CD4-positive, alpha-beta T cell treated with Interferon alpha-2 for 1 hour (primary cell): ENCODE measurements around the gene DISP3.

Source experiments
- DNase-seq, 2 donors: peaks; one replicate each; pipeline ENCODE4 v3.0.0-alpha.2; 2020 to 2022

The DISP3 gene

GRCh38 chr1:11550664-11551283, 71.8 kb downstream of the DISP3 start:
- peak in 1 of 2 donors; percentile 24 for DNase-seq

GRCh38 chr1:11558276-11558675, 79.3 kb downstream of the DISP3 start:
- no peak for DNase-seq

GRCh38 chr1:11558871-11559590, 80.1 kb downstream of the DISP3 start:
- no peak for DNase-seq

GRCh38 chr1:11559591-11559970, 80.6 kb downstream of the DISP3 start:
- DNase-seq, result no peak

- no peak for DNase-seq
Measured at GRCh38 chr1:11560061-11560460, 81.1 kb downstream of the DISP3 start.

GRCh38 chr1:11561740-11562139, 82.8 kb downstream of the DISP3 start:
- DNase-seq, result no peak

- DNase-seq, result no peak
Measured at GRCh38 chr1:11562664-11563063, 83.7 kb downstream of the DISP3 start.

GRCh38 chr1:11563560-11564069, 84.7 kb downstream of the DISP3 start:
- DNase-seq, result no peak

GRCh38 chr1:11564237-11564636, 85.3 kb downstream of the DISP3 start:
- no peak for DNase-seq

- no peak for DNase-seq
Measured at GRCh38 chr1:11566042-11566850, 87.3 kb downstream of the DISP3 start.

- DNase-seq, result no peak
Measured at GRCh38 chr1:11567244-11568065, 88.5 kb downstream of the DISP3 start.

GRCh38 chr1:11568687-11569086, 89.7 kb downstream of the DISP3 start:
- DNase-seq, result no peak

- DNase-seq, result no peak
Measured at GRCh38 chr1:11569551-11569950, 90.6 kb downstream of the DISP3 start.

- DNase-seq, result no peak
Measured at GRCh38 chr1:11569954-11570353, 91.0 kb downstream of the DISP3 start.

- DNase-seq, result no peak
Measured at GRCh38 chr1:11570821-11571380, 91.9 kb downstream of the DISP3 start.

- no peak for DNase-seq
Measured at GRCh38 chr1:11571906-11572616, 93.1 kb downstream of the DISP3 start.

- DNase-seq, result no peak
Measured at GRCh38 chr1:11573116-11573692, 94.2 kb downstream of the DISP3 start.

- DNase-seq, result no peak
Measured at GRCh38 chr1:11575553-11575952, 96.6 kb downstream of the DISP3 start.

GRCh38 chr1:11576109-11576875, 97.3 kb downstream of the DISP3 start:
- no peak for DNase-seq

- DNase-seq, result no peak
Measured at GRCh38 chr1:11578004-11578403, 99.0 kb downstream of the DISP3 start.

GRCh38 chr1:11579506-11579905, 100.6 kb downstream of the DISP3 start:
- DNase-seq, result no peak
